ENCODE data around the gene EHF.
"Not testable (repeated sequence)": the region's sequence is repeated elsewhere in the genome, so short reads cannot be mapped to it uniquely, and the experiment has no call there.

EHF gene

GRCh38 chr11:34620820-34621792, at the start of gene EHF:
TSS of gene EHF (plus strand) at chr11:34621093. CDS start at chr11:34642631, 21,538 bp downstream.
- no peak for DNase-seq (ENCODE audit: low read depth in 1 of 2, low spot score in 1 of 2)

DNA sequence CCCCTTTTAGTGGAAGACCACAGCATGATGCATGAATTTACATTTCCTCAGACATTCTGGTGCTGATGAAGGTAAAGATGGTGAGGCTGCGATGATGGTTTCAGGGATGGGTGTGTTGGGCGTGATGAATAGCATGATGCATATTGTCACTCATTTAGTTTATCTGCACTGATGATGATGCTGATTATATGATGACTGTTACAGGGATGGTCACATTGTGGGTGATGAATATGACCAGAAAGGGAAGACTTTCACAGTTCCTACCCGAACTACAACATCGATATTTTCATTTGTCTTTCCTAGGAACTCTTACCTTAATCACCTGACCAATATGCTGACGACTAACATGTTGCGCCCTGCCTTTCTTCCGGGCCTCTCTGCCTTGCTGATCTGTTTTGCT, 47.4 kb upstream of the EHF start:
- DNase-seq (ENCODE audit: low read depth in 1 of 2, low spot score in 1 of 2): no peak

DNA sequence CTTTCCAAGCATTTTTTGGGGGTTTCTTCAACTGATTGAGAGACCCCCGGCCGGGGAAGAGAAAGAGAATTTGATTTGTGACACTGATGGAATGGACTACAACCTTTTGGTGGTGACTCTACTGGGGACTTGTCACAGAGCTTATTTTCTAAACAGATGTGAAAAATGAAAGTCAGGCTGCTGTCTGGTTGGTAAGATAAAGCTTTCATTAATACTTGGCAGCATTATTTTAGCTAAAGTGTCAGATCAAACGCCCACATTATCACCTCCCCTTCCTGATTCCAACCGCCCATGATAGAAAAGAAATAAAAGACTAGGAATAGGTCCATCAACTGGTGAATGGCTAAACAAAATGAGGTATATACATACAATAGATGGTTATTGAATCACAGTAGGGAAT, 45.6 kb upstream of the EHF start:
- no peak for DNase-seq (ENCODE audit: low read depth in 1 of 2, low spot score in 1 of 2)

DNA sequence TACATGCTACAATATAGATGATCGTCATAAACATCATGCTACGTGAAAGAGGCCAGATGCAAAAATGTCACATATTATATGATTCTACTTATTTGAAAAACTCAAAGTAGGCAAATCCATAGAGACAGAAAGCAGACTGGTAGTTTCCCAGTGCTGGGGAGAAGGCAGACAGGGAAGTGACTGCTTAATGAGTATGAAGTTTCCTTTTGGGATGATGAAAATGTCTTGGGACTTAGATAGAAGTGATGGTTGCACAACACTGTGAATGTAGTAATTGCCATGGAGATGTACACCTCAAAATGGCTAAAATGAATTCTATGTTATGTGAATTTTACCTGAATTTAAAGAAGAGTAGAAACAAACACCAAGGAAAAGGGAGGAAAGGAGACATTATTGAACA, 45.2 kb upstream of the EHF start:
- DNase-seq (ENCODE audit: low read depth in 1 of 2, low spot score in 1 of 2): no peak

GRCh38 chr11:34576331-34576730, 44.6 kb upstream of the EHF start:
- DNase-seq (ENCODE audit: low read depth in 1 of 2, low spot score in 1 of 2): no peak

DNA sequence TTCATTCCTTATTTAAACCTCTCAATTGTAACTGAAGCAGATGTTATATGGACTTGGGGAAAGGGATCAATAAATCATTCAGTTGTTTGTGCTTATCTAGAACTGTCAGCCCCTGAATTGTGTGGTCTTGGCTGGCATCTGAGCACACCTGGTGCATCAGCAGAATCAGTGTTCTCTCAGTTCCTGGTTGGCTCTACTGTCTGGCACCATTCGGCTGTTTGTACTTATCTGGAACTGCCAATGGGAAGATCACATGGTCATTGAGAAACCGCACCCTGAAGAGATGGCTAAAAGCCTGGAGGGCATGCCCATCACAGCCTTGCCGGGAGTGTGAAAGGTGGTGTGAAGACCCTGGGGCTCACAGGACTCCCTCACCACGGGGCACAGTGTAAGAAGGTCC, 37.1 kb upstream of the EHF start:
- no peak for DNase-seq (ENCODE audit: low read depth in 1 of 2, low spot score in 1 of 2)

DNA sequence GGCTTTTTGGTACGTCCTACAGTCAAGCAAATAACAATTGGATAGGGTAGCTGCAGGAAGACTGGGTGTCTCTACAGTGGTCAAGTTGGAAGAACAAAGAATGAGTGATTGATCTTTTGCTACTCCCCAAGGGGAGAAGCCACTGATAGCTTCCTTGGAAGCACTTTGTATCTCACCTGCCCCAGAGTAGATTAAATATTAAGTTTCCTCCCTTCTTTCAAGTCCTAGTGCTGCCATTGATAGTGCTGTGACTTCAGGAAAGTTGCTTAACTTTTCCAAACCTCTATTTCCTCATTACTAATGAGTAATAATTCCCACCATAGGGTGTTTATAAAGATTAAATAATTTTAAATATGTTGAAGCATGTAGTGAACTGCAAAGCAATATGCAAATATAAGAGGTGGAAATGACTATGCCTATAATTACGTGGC, 35.6 kb upstream of the EHF start:
- DNase-seq (ENCODE audit: low read depth in 1 of 2, low spot score in 1 of 2): no peak

DNA sequence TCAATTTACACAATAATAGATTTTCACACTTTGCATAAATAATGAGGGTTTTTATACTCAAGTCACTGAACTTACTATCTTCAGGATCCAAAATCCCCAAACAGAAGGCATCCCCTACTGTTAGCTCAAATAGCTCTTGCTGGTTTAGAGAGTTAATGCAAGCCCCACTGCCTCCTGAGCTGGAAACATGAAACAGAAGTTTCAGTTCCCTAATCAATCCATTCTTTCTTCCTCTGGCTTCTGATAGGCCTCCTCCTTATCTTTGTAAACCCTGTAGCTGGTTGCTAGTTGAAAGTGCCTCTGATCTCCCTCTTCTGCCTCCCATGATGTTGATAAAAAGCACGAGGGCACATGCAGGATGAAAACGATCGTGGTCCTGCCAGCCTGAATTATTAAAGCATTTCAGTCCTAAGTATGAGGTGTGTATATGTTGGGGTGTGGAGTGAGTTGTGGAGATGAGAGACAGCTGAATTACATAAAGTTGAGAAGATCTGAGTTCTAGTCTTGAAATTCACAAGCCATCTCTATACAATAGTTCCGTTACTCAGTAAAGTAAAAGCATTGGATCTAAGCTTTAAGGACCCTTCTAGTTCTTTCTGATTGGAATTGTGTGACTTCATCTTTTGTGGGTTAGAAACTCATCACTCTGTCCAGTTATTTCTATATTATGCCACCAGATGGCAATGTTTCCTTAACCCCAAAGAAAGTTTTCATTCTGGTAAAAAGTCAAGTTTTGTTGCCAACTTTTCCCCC, 35.0 kb upstream of the EHF start:
- DNase-seq (ENCODE audit: low read depth in 1 of 2, low spot score in 1 of 2): no peak

DNA sequence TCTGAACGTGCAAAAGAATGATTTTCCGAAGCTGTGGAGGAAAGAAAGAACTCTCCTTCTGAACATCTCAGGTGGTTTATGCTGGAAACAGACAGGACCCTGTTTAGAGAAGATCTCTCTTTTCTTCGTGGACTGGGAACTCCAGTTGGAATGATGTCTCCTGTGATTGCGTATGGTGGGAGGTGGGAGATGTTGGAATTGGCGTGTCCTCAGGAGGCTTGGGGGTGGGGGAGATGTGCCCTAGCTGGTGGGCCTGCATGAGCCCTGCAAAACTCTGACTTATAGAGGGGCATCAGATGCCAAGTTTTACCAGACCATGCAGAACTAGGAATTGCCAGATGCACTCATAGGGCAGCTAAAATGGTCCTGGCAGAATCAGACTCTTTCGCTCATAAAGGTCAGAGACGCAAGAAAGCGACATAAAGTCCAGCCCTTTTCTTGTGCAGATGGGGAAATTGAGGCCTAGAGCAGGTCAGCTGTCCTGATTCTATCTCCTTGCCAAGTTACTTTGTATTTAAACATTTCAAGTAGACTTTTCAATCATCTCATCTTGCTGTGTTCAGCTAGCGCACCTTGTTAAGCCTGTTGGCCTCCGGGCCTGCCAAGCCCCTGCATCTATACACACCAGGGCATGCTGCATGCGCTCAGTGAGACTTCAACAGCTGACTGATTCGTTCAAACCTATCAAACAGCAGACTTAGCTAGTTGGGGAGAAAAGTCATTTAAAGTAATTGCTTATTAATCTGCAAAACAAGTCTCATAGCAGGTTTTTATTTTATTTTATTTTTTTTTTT, 34.2 kb upstream of the EHF start:
- DNase-seq (ENCODE audit: low read depth in 1 of 2, low spot score in 1 of 2): no peak

DNA sequence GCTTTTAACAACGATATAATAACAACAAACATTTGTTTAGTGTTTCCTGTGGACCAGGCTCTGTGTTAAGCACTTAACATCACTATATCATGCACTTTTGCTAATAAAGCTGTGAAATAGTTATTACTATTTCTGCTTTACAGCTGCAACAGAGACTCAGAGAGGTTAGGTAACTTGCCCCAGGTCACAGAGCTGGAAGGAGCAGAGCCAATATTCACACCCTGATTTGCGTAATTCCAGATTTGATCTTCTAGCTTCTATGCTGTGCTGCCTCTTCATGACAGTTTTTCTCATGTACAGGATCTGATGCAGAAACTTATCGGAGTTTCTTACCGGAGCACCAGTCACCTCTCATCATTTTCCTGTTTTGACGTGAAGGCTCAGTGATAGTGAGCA, 33.6 kb upstream of the EHF start:
- no peak for DNase-seq (ENCODE audit: low read depth in 1 of 2, low spot score in 1 of 2)

DNA sequence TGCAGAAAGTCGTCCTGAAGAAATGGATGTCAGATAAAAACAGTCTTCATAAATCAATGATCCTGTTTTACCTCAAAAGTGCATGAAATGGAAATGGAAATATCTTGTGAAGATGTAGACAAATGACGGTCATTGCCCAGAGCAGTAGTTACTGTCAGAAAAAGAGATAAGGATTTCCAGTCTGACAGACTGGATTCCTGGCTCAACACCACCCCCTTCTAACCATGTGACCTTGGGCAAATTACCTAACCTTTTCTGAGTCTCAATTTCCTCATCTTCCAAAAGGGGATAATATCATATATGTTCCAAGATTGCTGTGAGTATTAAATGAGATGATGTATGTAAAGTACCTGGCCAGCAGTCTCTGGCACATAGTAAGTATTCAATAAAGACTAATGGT, 32.9 kb upstream of the EHF start:
- DNase-seq (ENCODE audit: low read depth in 1 of 2, low spot score in 1 of 2): no peak

GRCh38 chr11:34588701-34589100, 32.2 kb upstream of the EHF start:
- DNase-seq (ENCODE audit: low read depth in 1 of 2, low spot score in 1 of 2): no peak

GRCh38 chr11:34589177-34589576, 31.7 kb upstream of the EHF start:
- not testable (repeated sequence) for DNase-seq (ENCODE audit: low read depth in 1 of 2, low spot score in 1 of 2)

DNA sequence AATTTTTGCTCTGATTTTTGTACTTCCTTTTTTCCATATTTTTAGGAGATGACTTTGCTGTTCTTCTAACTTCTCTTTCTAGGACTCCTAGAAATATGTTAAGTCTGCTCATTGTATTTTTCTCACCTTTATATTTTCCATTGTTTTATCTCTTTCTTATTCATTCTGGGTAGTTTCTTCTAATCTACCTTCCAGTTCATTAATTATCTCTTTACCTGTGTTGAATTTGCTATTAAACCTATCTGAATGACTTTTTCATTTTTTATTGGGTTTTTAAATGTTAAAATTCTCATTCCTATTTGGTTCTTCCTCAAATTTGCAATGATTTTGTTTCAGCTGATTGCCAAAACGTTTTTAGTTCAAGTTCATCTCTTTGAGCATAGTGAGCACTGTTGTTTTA, 27.8 kb upstream of the EHF start:
- DNase-seq (ENCODE audit: low read depth in 1 of 2, low spot score in 1 of 2): no peak

DNA sequence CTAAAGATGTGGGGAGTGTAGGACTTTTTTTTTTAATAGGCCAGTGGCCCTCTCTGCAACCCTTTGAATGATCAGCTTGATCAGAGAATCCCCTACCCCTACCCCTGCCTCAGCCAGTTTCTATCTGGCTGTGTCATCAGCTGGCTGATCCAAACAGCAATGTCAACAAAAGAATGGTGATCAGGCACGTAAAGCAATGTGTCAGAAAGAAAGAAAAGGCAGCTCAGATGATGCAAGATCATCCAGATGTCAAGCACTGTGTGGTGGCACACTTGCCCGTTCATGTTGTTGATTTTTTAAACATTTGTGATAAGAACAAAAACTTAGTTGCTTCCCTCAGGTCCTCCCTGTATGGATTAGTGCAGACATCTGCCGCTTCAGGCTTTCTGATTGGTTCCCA, 26.3 kb upstream of the EHF start:
- DNase-seq (ENCODE audit: low read depth in 1 of 2, low spot score in 1 of 2): no peak

GRCh38 chr11:34595391-34595790, 25.5 kb upstream of the EHF start:
- no peak for DNase-seq (ENCODE audit: low read depth in 1 of 2, low spot score in 1 of 2)

DNA sequence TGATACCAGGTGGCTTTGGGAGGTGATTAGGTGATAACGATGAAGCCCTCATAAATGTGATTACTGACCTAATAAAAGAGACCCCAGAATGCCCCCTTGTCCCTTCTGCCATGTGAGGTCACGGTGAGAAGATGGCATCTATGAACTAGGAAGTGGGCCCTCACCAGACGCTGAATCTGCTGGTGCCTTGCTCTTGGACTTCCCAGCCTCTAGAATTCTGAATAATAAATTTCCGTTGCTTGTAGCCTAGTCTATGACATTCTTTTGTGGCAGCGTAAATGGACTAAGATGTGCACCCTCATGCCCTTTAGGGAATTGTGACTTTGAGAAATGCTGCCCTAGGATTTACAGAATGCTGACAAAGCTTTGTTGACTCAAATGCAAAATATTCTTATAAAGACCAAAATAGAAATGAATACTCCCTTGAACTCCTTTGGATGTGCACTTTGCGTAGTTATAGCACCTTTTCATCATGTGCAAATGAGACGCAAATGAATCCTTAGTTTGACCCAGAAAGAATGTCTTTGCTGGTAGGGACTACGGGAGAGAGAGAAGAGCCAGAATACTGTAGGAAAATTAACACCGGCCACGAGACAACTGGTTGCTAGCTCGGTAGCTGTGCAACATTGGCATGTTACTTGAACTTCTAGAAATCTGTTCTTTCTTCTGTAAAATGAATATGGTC, 24.8 kb upstream of the EHF start:
- no peak for DNase-seq (ENCODE audit: low read depth in 1 of 2, low spot score in 1 of 2)

- DNase-seq (ENCODE audit: low read depth in 1 of 2, low spot score in 1 of 2): no peak
These were observed 21.4 kb upstream of the EHF start for GRCh38 chr11:34599406-34599945.

GRCh38 chr11:34600339-34601084, 20.4 kb upstream of the EHF start:
- no peak for DNase-seq (ENCODE audit: low read depth in 1 of 2, low spot score in 1 of 2)

DNA sequence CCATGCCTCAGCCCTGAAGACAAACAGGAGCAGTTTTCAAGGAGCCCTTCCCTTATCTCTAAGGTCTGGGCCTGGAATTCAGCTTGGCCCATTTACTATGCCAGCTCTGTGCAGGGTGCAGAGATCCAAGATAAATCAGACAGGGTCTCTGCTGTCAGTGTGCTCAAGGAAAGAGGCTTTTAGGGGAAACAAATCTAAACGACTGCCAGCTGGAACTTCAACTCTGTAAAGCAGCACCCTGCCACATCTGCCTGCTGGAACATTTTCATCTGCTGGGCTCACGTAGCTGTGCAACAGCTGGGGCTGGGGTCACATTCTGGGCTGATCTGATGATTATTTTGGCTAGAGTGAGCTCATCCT, 19.8 kb upstream of the EHF start:
- DNase-seq (ENCODE audit: low read depth in 1 of 2, low spot score in 1 of 2): no peak
